ENCODE data around the gene DHX9. TPM values are rescaled to one million over a fixed set of nuclear protein-coding genes. Genes with fewer than 3 reads are reported as not detected.

Gene DHX9
- total RNA-seq, 1 donor = 107 TPM

GRCh38 chr1:182917378-182917777, 78.2 kb downstream of the DHX9 start:
- Histone ChIP-seq H3K27ac (ENCODE audit: low read depth, low read length) (no peak overlapping the region), H3K4me3 (ENCODE audit: insufficient read depth, low read length) (no peak overlapping the region), H3K79me2 (ENCODE audit: insufficient read depth, low read length) (no peaks in the 10 kb centered on the region), H3K27me3 (ENCODE audit: insufficient read depth, low read length) (peaks cover 7% of the 10 kb centered on the region), H4K20me1 (ENCODE audit: insufficient read depth, low read length) (no peaks in the 10 kb centered on the region), H3K4me2 (ENCODE audit: insufficient read depth, low read length) (no peak overlapping the region), H3K36me3 (ENCODE audit: insufficient read depth, low read length) (no peaks in the 10 kb centered on the region), H3K4me1 (ENCODE audit: insufficient read depth, low read length) (no peaks in the 10 kb centered on the region), H3K9me3 (ENCODE audit: low read depth, low read length) (no peaks in the 10 kb centered on the region), H2AFZ (ENCODE audit: low read length) (no peak overlapping the region)
- no peak for TF ChIP-seq CTCF (IDR thresholded peaks at IDR 0.05; ENCODE audit: extremely low read depth, low read depth, low read length)
- DNase-seq (ENCODE audit: insufficient read length, low spot score, missing footprints) = no peak

- DNase-seq (ENCODE audit: insufficient read length, low spot score, missing footprints) = no peak
- no peak for TF ChIP-seq CTCF (IDR thresholded peaks at IDR 0.05; ENCODE audit: extremely low read depth, low read depth, low read length)
Measured at GRCh38 chr1:182925661-182926060, 86.5 kb downstream of the DHX9 start.

GRCh38 chr1:182927693-182928433, 88.7 kb downstream of the DHX9 start:
- DNase-seq (ENCODE audit: insufficient read length, low spot score, missing footprints) = no peak
- H3K4me1 ChIP-seq (ENCODE audit: insufficient read depth, low read length) = no peaks in the 10 kb centered on the region
- H3K36me3 ChIP-seq (ENCODE audit: insufficient read depth, low read length) = no peaks in the 10 kb centered on the region
- no peak overlapping the region for H3K4me2 ChIP-seq (ENCODE audit: insufficient read depth, low read length)
- H3K27me3 ChIP-seq (ENCODE audit: insufficient read depth, low read length) = peaks cover 21% of the 10 kb centered on the region
- H4K20me1 ChIP-seq (ENCODE audit: insufficient read depth, low read length) = no peaks in the 10 kb centered on the region
- no peaks in the 10 kb centered on the region for H3K79me2 ChIP-seq (ENCODE audit: insufficient read depth, low read length)
- no peak overlapping the region for H2AFZ ChIP-seq (ENCODE audit: low read length)
- no peak overlapping the region for H3K4me3 ChIP-seq (ENCODE audit: insufficient read depth, low read length)
- no peak for TF ChIP-seq CTCF (IDR thresholded peaks at IDR 0.05; ENCODE audit: extremely low read depth, low read depth, low read length)
- no peaks in the 10 kb centered on the region for H3K9me3 ChIP-seq (ENCODE audit: low read depth, low read length)
- H3K27ac ChIP-seq (ENCODE audit: low read depth, low read length) = no peak overlapping the region

More at GRCh38 chr1:182925661-182926060, 86.5 kb downstream of the DHX9 start:
- H3K4me1 ChIP-seq (ENCODE audit: insufficient read depth, low read length) = no peaks in the 10 kb centered on the region
- H3K27me3 ChIP-seq (ENCODE audit: insufficient read depth, low read length) = peaks cover 25% of the 10 kb centered on the region
- H3K4me2 ChIP-seq (ENCODE audit: insufficient read depth, low read length) = no peak overlapping the region
- no peaks in the 10 kb centered on the region for H3K36me3 ChIP-seq (ENCODE audit: insufficient read depth, low read length)
- H2AFZ ChIP-seq (ENCODE audit: low read length) = no peak overlapping the region
- no peaks in the 10 kb centered on the region for H4K20me1 ChIP-seq (ENCODE audit: insufficient read depth, low read length)
- no peak overlapping the region for H3K27ac ChIP-seq (ENCODE audit: low read depth, low read length)
- no peaks in the 10 kb centered on the region for H3K9me3 ChIP-seq (ENCODE audit: low read depth, low read length)
- H3K79me2 ChIP-seq (ENCODE audit: insufficient read depth, low read length) = no peaks in the 10 kb centered on the region
- H3K4me3 ChIP-seq (ENCODE audit: insufficient read depth, low read length) = no peak overlapping the region

GRCh38 chr1:182930985-182931384, 91.8 kb downstream of the DHX9 start:
- H3K4me3 ChIP-seq (ENCODE audit: insufficient read depth, low read length) = no peak overlapping the region
- H3K36me3 ChIP-seq (ENCODE audit: insufficient read depth, low read length) = no peaks in the 10 kb centered on the region
- H3K4me2 ChIP-seq (ENCODE audit: insufficient read depth, low read length) = no peak overlapping the region
- TF ChIP-seq CTCF (IDR thresholded peaks at IDR 0.05; ENCODE audit: extremely low read depth, low read depth, low read length) = no peak
- DNase-seq (ENCODE audit: insufficient read length, low spot score, missing footprints) = no peak
- no peaks in the 10 kb centered on the region for H3K9me3 ChIP-seq (ENCODE audit: low read depth, low read length)
- no peaks in the 10 kb centered on the region for H3K4me1 ChIP-seq (ENCODE audit: insufficient read depth, low read length)
- H2AFZ ChIP-seq (ENCODE audit: low read length) = no peak overlapping the region
- H3K79me2 ChIP-seq (ENCODE audit: insufficient read depth, low read length) = no peaks in the 10 kb centered on the region
- H4K20me1 ChIP-seq (ENCODE audit: insufficient read depth, low read length) = no peaks in the 10 kb centered on the region
- H3K27ac ChIP-seq (ENCODE audit: low read depth, low read length) = no peak overlapping the region
- H3K27me3 ChIP-seq (ENCODE audit: insufficient read depth, low read length) = peaks cover 4% of the 10 kb centered on the region
